ENCODE results near the gene ELN. TPM values are rescaled to one million over a fixed set of nuclear protein-coding genes. Genes with fewer than 3 reads are reported as not detected.

Gene ELN
- total RNA-seq, 2 experiments from 2014 or later, result not detected

- ATAC-seq (ENCODE audit: poor library complexity) (no peak), DNase-seq (no peak)
- CTCF ChIA-PET, result no interaction called here
- Mint-ChIP-seq H3K4me3 (no peak overlapping the region), H3K4me1 (ENCODE audit: low read depth) (no peaks in the 10 kb centered on the region), H3K27ac (no peak overlapping the region), H3K36me3 (ENCODE audit: low read depth) (no peaks in the 10 kb centered on the region), H3K9me3 (no peaks in the 10 kb centered on the region), H3K27me3 (no peaks in the 10 kb centered on the region)
- no peak for TF ChIP-seq CTCF (IDR thresholded peaks at IDR 0.05)
- POLR2A ChIA-PET, result no interaction called here
- Histone ChIP-seq H3K27me3 (ENCODE audit: control insufficient read depth in 1 of 2, insufficient read depth in 2 of 2, low read length in 2 of 2) (peaks cover 0 to 3% of the 10 kb centered on the region in 2 experiments), H3K36me3 (ENCODE audit: insufficient read depth, low read length) (no peaks in the 10 kb centered on the region), H3K27ac (ENCODE audit: low read depth in 1 of 2, low read length in 2 of 2) (no peak overlapping the region), H3K4me1 (ENCODE audit: insufficient read depth, low read length) (no peaks in the 10 kb centered on the region), H3K9me3 (ENCODE audit: control insufficient read depth in 1 of 2, insufficient read depth in 1 of 2, low read length in 2 of 2) (peaks cover 0 to 5% of the 10 kb centered on the region in 2 experiments), H3K4me3 (ENCODE audit: low read length) (no peak overlapping the region)
- intact Hi-C loops (cut with DNase I, micrococcal nuclease), result no loop called here
Observed at GRCh38 chr7:74056096-74056915, 28.3 kb downstream of the ELN start.

GRCh38 chr7:74057216-74057925, 29.4 kb downstream of the ELN start:
- Mint-ChIP-seq H3K27me3 (no peaks in the 10 kb centered on the region), H3K27ac (no peak overlapping the region), H3K4me3 (no peak overlapping the region), H3K9me3 (no peaks in the 10 kb centered on the region), H3K4me1 (ENCODE audit: low read depth) (no peaks in the 10 kb centered on the region), H3K36me3 (ENCODE audit: low read depth) (no peaks in the 10 kb centered on the region)
- CTCF ChIA-PET, result no interaction called here
- TF ChIP-seq CTCF (IDR thresholded peaks at IDR 0.05), result no peak
- Histone ChIP-seq H3K27me3 (ENCODE audit: control insufficient read depth in 1 of 2, insufficient read depth in 2 of 2, low read length in 2 of 2) (peaks cover 0 to 3% of the 10 kb centered on the region in 2 experiments), H3K4me3 (ENCODE audit: low read length) (no peak overlapping the region), H3K4me1 (ENCODE audit: insufficient read depth, low read length) (peaks cover 8% of the 10 kb centered on the region), H3K9me3 (ENCODE audit: control insufficient read depth in 1 of 2, insufficient read depth in 1 of 2, low read length in 2 of 2) (peaks cover 0 to 5% of the 10 kb centered on the region in 2 experiments), H3K36me3 (ENCODE audit: insufficient read depth, low read length) (no peaks in the 10 kb centered on the region), H3K27ac (ENCODE audit: low read depth in 1 of 2, low read length in 2 of 2) (no peak overlapping the region)
- intact Hi-C loops (cut with DNase I, micrococcal nuclease), result no loop called here
- no peak for DNase-seq
- ATAC-seq (ENCODE audit: poor library complexity), result no peak
- POLR2A ChIA-PET, result no interaction called here

- Histone ChIP-seq H3K4me3 (ENCODE audit: low read length) (no peak overlapping the region), H3K27me3 (ENCODE audit: control insufficient read depth in 1 of 2, insufficient read depth in 2 of 2, low read length in 2 of 2) (peaks cover 0 to 3% of the 10 kb centered on the region in 2 experiments), H3K27ac (ENCODE audit: low read depth in 1 of 2, low read length in 2 of 2) (no peak overlapping the region), H3K9me3 (ENCODE audit: control insufficient read depth in 1 of 2, insufficient read depth in 1 of 2, low read length in 2 of 2) (peaks cover 0 to 5% of the 10 kb centered on the region in 2 experiments), H3K4me1 (ENCODE audit: insufficient read depth, low read length) (peaks cover 10% of the 10 kb centered on the region), H3K36me3 (ENCODE audit: insufficient read depth, low read length) (no peaks in the 10 kb centered on the region)
- Mint-ChIP-seq H3K27ac (no peak overlapping the region), H3K27me3 (no peaks in the 10 kb centered on the region), H3K4me3 (no peak overlapping the region), H3K36me3 (ENCODE audit: low read depth) (no peaks in the 10 kb centered on the region), H3K4me1 (ENCODE audit: low read depth) (no peaks in the 10 kb centered on the region), H3K9me3 (no peaks in the 10 kb centered on the region)
- DNase-seq, result no peak
- ChIA-PET POLR2A (no interaction called here), CTCF (no interaction called here)
- no peak for TF ChIP-seq CTCF (IDR thresholded peaks at IDR 0.05)
- intact Hi-C loops (cut with DNase I, micrococcal nuclease), result no loop called here
- ATAC-seq (ENCODE audit: poor library complexity), result no peak
Observed at GRCh38 chr7:74057987-74058386, 30.0 kb downstream of the ELN start.

Data from CD4-positive, alpha-beta T cell (primary cell).